Activated CD8-positive, alpha-beta memory T cell treated with anti-CD3 and anti-CD28 coated beads, Interleukin-2, amount 50 U/mL, for 4 hours (primary cell): ENCODE results near the gene USP49.
A peak's percentile ranks its signal among the peaks of the same experiment; 100 is the strongest.

Source experiments
- DNase-seq: peaks from one replicate; pipeline ENCODE4 v3.0.0-alpha.2; 2020

Gene USP49

DNA sequence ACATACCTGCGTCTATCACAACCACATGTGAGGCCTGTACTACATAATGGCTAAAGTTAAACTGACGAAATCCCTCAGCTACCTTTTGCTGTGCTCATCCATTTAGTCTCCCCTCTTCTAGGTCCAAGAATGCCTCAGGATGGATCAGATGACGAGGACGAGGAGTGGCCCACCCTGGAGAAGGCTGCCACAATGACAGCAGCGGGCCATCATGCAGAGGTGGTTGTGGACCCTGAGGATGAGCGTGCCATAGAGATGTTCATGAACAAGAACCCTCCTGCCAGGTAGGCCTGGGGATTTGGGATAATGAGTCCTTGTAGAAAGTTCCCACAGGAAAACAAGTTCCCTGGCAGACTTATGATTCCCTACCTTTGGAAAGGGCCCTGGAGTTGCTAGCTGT lies 32.1 kb upstream of the USP49 start:
- DNase-seq, result no peak

DNA sequence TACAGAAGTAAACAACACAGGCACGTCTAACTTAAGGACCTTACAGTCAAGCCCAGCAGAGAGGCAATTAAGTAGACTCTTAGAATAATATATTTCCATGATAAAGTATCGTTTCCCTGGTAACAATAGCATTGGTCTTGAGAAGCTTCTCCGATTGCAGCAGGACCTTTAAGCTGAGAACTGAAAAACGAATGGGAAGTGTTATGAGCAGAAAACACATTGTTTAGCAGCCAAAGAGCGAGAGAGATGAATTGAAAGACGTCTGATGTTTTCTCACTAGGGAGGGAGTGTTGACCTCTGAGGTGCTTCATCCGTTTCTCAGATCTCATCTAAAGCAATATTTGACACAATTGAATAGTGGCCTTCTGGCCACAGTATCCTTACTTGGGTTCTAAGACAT lies 27.0 kb upstream of the USP49 start:
- no peak for DNase-seq

DNA sequence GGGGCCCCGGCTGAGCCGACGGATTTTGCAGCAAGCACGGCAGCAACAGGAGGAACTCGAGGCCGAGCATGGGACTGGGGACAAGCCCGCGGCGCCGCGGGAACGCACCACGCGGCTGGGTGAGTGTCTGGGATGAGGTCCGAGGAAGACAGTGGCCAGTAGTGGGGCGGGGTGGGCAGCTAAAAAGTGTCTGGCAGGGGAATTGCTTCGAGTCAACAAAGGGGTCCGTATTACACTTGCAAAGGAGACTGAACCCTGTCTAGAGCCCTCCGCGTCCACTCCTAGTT lies 26.5 kb upstream of the USP49 start:
- DNase-seq, result no peak

DNA sequence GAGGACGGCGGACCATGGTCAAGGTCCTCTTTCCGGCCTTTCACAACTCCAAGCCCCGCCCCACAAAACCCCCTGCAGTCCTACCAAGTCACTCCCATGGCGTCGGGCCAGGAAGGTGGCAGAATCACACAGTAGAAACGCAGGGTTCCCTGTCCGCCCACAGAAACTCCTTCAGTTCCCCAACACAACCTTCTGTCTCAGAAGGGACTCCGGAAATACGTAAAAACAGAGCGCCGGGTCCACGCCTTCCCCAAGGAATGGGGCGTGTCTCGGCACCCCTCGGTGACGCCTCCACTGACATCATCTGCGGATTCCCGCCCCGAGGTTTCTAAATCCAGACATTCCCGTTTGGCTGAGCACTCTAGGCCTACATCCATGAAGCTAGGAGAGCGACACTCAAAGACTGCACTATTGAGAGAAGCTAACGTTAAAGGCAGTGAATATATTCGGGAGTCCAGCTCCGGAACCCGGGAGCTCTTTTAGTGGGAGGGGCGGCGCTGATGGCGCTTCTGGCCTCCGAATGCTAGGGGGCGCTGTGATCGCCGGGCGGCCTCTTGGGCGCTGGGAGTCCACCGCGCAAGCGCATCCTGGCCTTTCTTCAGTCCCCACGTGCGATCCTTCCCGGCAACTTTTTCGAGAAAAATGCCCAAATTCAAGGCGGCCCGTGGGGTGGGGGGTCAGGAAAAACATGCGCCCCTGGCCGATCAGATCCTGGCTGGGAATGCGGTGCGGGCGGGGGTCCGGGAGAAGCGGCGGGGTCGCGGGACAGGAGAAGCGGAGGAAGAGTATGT lies 25.9 kb upstream of the USP49 start, which contains the start of the genes BYSL and MED20:
BYSL (plus strand) TSS at position 579 of the 791 bp plus-strand sequence; CDS start at position 643, 64 bp downstream.
MED20 (minus strand) TSS at position 219 of the 791 bp plus-strand sequence; CDS start at position 98, 121 bp downstream.
- peak; percentile 95 for DNase-seq

DNA sequence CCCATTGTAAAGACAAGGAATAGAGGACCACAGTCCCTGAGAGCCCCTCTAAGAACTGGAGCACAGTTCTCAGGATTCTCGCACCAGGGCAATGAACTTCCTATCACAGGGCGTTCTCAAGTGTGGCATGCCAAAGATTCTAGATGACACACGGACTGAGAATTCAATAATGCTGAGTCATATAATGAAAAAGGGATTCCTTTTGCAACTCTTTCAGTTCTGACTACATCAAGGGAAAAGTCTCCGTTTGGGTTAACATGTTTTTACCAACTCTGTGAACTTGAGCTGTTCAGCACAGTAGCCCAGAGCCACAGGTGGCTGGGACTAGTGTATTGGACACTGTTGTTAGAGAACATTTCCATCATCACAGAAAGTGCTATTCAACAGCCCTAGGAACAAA lies 22.4 kb upstream of the USP49 start:
- DNase-seq, result no peak

DNA sequence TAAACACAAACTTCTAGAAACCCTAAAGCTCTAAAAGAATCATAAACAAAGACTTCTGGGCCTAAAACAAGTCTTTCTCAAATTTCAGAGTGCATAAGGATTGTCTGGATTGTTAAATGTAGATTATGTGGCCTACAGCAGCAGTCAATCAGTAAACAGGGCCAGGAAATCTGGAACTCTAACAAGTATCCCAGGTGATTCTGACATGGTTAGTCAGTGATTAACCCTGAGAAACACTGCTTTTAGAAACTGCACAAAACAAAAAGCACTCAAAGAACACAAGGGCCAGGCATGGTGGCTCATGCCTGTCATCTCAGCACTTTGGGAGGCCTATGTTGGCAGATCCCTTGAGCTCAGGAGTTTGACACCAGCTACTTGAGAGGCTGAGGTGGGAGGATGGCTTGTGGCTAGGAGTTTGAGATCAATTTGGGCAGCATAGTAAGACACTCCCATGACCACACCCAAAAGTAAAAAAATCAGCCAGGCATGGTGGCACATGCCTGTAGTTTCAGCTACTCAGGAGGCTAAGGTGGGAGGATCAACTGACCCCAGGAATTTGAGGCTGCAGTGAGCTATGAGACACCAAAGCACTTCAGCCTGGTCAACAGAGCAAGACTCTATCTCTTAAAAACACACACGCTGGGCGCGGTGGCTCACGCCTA lies 19.8 kb upstream of the USP49 start:
- no peak for DNase-seq

DNA sequence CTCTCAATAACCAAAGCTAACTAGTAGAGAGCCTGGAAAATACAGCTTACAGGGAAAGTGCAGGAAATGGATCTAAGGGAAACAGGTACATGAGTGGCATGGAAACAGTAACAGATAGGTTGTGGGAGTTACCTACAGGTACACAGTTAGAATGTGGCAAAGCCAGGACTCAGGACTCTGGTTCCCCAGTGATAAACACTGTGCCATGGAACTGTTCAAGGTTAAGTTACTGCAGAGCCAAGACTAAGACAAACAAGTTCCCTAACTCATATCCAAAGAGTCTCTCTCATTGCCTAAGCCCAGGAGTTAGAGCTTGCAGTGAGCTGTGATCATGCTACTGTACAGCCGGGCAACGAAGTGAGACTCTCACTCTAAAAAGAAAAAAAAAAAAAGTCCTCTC lies 19.2 kb upstream of the USP49 start:
- DNase-seq, result no peak

DNA sequence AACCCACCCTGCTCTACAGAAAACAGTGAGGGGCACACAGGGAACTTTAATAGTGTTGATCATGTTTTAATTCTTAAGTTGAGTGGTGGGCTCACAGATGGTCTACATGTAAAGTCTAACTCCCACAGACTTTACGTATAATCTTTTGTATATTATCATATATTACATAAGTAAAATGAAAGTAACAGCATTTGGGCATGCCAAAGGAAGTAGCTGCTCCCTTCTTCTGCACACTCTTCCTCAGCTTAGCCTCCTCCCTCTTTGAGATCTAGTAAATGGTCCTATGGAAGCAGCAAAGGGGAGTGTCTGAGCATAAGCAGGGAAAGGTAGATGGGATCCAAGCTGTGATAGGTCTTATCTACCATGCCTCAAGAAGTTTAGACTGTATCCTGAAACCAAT lies 14.6 kb upstream of the USP49 start:
- no peak for DNase-seq

DNA sequence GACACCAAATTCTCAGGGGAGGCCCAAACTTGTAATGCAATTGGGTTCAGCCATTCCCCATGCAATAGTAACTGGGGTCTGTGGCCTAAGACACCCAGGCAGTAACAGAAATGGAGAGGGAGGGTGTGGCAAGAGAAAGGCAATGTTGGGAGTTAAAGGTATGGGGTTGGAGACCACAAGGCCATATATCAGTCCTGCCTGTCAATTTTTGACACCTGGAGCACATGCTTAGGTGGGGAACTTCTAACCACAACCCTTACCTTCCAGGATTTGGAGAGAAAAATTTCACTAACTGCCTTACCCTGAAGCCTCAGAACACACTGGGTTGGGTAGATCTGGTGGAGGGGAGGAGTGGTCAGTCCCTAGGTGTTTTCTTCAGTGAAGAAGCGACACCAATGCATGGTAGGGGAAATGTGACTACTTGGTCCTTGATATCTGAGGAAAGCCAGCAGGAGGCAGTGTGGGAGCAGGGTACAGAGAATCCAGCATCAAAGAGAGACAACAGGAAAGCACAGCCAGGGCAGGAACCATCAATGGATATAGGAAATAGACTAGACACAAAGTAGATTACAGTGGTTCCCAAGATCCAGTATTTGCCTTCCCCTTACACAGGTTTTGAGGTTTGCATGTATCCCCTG lies 6.8 kb upstream of the USP49 start:
- DNase-seq, result peak; percentile 63

DNA sequence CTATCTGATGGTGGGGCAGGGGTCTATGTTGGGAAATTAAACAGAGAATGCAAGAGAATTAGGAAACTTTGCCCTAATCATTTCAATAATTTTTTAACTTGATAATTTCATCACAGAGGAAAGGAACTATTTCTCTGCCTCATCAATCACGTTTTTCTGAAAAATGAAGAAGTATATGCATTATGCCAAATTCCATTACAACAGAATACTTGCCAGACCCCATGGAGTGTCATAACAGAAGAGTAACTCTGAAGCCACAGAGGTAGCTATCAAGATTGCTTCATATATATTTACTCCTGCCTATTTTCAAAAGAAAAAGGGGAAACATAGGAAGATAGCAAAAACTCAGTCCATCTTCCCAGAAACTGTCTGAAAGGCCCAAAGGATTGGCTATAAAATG lies 5.7 kb upstream of the USP49 start:
- DNase-seq, result no peak

DNA sequence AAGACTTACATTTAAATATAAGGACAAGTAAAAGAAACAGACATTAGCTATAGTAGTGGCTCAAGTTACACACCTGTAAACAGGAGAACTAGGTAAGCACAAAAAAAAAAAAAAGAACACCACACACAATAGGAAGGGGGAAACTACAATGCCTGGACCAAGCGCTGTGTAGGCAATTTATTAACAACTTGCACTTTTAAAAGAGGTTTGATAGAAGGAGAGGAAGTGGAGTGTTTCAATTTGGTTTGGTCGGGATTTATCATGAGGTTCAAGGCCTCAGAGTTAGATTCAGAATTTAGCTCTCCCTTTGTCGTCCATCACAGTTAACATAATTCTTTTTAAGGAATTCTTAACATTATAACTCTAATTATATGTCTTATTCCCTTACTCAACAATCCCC lies 1.1 kb upstream of the USP49 start:
- DNase-seq, result no peak

DNA sequence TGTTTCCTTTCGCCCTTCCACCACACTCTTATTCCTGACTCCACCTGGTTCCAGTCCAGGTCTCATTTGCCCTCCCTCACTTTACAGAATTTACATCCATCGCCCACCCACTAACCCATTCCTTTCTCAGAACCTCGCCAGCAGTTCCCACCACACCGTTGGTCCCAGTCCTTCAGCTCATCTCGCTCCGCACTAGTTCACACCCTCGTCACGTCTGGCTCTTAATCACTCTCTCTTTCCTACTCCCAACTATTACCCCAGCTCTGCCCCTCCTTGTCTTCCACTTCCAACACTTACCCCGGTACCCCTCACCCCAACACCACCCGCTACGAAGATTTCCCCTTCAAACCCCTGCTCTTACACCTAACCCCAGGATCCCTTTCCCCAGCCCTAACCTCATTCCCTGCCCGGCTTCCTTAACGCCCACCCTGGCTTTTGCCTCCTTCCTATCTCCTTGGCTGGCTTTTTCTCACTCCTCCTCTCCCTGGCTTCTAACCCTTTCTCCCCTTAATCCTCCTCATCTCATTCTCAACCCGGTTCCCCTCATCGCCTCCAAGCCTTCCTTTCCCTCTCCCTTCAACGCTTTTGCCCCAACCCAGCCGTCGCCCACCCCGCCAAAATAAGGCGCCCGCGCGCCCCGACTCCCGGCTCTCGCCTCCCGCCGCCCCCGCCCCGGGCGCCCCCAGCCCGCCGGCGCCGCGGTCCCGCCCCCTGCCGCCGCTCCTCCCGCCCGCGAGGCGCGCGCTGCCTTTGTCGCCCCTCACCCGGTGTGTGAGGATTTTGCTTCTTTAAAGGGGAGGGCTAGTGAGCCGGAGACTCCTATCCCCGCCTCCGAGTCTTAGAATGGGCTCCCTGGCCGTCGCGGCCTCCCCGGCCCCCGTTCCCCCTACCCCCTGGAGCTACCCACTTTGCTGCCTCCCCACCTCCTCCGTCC lies 542 bp downstream of the USP49 start:
- no peak for DNase-seq

DNA sequence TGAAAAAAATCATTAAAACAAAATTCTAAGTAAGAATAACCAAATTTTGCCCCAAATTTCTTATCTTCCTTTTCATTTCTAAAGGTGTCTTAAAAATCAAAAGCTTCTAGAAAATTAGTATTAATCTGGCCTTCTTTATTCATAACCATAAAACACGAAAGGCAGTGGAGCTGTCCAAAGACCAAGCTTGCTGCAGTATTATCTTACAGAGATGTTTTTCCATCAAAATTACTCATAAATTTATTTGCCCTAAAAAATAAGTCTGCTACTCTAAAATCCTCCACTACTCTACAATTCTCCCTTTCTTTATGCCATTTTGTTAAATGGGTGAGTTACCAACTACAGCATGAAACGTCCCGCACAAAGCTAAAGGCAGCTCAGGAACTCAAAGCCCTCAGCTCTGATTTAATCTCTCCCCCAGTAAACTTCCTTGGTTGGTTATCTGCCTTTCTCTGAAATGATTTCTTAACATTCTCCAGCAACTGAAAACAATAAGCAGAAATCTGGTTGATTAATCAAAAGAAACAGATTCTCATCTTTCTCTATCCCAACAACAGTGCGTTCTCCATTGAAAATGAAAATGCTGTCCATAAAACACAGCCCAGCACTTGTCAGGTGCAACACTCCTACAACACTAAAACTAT lies 2.1 kb downstream of the USP49 start:
- DNase-seq, result no peak

DNA sequence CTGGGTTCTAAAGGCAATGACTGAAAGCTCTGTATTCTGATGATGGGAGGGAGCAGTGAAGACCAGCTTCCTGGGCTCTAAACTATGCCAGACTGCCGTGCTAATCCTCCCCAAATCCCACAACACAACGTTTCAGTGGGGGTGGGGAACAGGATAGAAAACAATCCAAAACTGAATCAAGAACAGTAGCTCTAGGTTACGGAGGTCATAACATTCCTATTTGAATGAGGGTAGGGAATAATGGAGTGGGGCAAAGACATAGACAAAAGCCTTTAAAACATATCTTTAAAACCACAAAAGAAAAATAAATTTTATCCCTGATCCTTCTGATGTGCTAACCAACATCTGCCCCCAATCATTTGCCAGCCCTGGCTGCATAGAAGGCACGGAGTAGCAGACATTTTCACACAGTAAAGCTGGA lies 7.8 kb downstream of the USP49 start:
- DNase-seq, result no peak

DNA sequence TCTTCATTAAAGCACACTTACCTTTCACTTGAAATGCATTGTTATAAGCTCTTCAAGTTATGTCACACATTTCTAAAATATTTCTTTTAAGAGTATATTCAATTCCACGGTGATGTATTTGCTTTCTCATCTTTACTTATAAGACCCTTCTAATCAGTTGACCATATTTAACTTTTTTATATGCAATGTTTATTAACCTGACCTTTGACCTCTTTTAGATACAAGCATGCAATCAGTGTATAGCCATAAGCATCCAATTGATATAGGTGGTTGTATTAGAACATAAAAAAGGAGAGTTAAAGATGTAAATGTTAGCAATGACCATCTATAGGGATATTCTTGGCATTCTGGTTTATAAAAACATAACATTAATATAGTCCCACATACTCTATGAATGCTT lies 9.2 kb downstream of the USP49 start:
- DNase-seq, result no peak

DNA sequence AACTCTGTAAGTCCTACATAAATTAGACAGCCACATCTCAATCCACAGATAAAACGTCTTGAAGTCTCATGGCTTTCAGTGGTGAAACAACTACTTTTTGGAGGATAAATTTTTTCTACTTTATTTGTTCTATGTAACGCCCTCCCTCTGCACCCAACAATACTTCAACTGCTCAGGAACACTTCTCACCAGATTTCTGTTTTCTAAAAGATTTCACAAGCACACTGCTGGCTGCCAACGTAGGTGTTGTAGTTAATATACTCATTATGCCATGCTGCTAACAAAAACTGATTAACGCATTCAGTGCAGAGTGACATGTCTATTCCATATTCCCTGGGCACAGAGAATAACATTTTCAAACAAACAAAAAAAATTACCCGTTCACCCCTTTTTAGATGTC lies 10.2 kb downstream of the USP49 start:
- DNase-seq, result no peak

DNA sequence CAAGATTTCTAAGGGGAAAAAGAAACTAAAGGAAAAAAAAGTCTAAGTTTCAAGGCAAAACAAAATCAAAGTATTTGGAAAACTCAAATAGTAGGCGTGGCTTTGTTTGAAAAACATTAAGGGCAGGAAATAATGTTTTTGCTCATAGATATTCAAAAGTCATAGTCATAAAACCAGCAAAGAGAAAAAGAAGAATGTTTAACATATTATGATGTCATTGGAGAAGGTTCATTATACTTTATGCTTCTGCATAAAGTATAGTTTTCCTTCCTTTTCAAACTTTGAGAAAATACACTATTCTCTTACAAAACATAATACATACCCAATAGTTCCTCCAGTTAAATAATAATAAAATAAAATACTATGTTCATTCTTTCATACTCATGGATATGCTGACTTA lies 13.7 kb downstream of the USP49 start:
- DNase-seq, result no peak

DNA sequence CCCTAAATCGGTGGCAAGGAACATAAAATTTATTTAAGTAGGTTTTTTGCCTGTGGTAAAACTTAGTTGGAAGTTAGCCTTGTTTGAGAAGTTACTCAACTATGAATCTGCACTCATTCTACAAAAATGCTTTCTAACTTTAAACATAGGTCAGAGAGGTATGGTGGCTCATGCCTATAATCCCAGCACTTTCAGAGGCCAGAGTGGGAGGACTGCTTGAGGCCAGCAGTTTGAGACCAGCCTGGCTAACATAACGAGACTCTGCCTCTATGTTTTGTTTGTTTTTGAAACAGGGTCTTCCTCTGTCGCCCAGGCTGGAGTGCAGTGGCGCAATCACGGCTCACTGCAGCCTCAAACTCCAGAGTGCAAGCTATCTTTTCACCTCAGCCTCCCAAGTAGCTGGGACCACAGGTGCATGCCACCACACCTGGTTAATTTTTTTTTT lies 16.2 kb downstream of the USP49 start:
- DNase-seq, result no peak

DNA sequence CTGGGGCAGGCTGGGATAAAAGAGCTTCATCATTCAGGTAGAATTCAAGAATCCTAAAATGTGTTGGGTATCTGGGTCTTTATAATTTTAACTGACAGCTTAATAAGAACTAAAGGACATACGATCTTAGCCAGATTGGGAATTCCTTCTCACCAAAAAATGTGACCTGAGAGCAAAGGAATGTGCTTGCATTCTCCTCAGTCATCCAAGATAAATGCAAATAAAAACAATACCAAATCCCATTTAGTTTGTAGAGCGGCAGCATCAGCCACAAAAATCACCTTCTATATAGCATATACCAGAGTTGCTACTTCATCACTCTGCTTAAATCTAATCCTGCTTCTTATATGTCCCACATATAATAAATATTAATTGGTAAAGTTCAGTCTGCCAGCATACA lies 16.9 kb downstream of the USP49 start:
- DNase-seq, result no peak

DNA sequence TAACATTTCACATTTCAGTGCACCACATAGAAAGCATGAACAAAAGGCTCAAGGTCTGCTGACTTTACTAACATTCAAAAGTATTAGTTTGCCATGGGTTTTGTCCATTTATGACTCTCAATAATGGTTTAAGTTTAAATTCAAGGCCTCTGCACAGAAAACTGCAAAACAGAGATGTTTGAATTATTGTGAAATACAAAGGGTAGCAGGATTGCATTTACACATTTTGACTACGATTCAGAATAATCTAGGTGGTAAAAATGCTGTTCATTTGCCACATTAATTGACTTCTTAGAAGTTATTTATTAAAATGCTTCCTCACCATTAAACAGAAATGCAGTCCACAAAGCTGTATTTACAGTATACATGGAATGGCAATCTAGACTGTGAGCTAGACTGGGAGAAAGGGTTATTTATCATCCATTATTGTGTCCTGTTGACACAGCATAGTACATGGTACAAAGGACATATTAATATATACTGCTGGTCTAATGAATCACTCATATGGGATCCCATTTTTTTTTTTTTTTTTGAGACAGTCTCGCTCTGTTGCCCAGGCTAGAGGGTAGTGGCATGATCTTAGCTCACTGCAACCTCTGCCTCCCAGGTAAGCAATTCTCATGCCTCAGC lies 18.0 kb downstream of the USP49 start:
- no peak for DNase-seq

DNA sequence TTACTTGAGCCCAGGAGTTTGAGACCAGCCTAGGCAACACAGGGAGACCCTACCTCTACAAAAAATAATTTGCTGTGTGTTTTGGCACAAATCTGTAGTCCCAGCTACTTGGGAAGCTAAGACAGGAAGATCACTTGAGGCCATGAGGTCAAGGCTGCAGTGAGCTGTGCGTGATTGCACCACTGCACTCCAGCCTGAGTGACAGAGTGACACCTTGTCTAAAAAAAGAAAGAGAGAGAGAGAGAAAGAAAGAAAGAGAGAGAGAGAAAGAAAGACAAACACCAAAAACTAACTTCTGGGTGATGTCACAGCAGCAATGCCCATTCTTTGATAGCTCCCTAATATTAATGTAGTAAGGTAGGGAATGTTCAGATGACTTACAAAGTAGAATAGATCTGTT lies 20.4 kb downstream of the USP49 start:
- DNase-seq, result no peak

DNA sequence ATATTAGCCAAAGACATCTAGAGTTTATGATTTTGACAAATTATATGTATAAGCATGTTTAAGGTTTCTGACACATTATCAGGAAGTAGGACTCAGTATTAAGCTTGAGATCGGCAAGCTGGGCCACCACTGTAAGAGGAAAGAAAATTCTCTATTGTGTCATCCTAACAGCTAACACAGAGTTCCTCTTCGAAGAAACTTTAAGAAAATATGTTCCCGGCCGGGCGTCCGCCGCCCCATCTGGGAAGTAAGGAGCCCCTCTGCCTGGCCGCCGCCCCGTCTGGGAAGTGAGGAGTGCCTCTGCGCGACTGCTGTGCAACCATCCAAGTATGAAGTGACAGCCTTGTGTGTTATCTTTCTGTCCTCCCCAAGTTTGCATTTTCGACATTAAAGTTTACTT lies 23.0 kb downstream of the USP49 start:
- no peak for DNase-seq
